CD14-positive monocyte (primary cell): Measurements from ENCODE around the gene TNNI3K. TPM values are rescaled to one million over a fixed set of nuclear protein-coding genes. Genes with fewer than 3 reads are reported as not detected.

Experiments used
- DNase-seq, 3 donors: peaks; one replicate each; pipeline ENCODE4 v3.0.0-alpha.2; 2011 to 2022
- H2AFZ ChIP-seq: 2 replicates; pipeline ENCODE4 v1.6.0; 2012; ENCODE audit warnings: mild to moderate bottlenecking, low read depth, low read length, inconsistent platforms; ENCODE audit not compliant: insufficient read depth, poor library complexity, severe bottlenecking
- H3K27ac ChIP-seq, 2 donors: 1 replicate in 1 of 2; 2 replicates in 1 of 2; pipeline ENCODE4 v1.5.1; 2012 to 2013; ENCODE audit warnings: low read length in 2 of 2, control low read depth in 1 of 2, inconsistent platforms in 1 of 2, low read depth in 1 of 2, mild to moderate bottlenecking in 1 of 2
- H3K27me3 ChIP-seq, 2 donors: one replicate each; pipeline versions ENCODE4 v1.6.0 to v1.6.1; 2011 to 2013; ENCODE audit warnings: low read length in 2 of 2; ENCODE audit not compliant: control insufficient read depth in 2 of 2, insufficient read depth in 2 of 2
- H3K36me3 ChIP-seq, 2 donors: replicated peaks in 1 of 2; 1 replicate in 1 of 2; 2 replicates in 1 of 2; pipeline versions ENCODE4 v1.5.1 to v1.6.1; 2012 to 2013; ENCODE audit warnings: low read length in 2 of 2, control low read depth in 1 of 2, inconsistent platforms in 1 of 2, mild to moderate bottlenecking in 1 of 2; ENCODE audit not compliant: insufficient read depth in 2 of 2, control insufficient read depth in 1 of 2
- H3K4me1 ChIP-seq, 2 donors: 1 replicate in 1 of 2; 2 replicates in 1 of 2; pipeline versions ENCODE4 v1.5.1 to v1.6.1; 2012 to 2013; ENCODE audit warnings: low read length in 2 of 2, control low read depth in 1 of 2, inconsistent platforms in 1 of 2, mild to moderate bottlenecking in 1 of 2, moderate library complexity in 1 of 2; ENCODE audit not compliant: insufficient read depth in 2 of 2, control insufficient read depth in 1 of 2
- H3K4me2 ChIP-seq: replicated peaks from 2 replicates; pipeline ENCODE3; 2012; ENCODE audit warnings: low read length, moderate library complexity, mild to moderate bottlenecking; ENCODE audit not compliant: poor library complexity, severe bottlenecking; ENCODE audit errors: extremely low read depth
- H3K4me3 ChIP-seq, 3 experiments: fragments of 200-600 bp in 1 of 3; sonication (generic) in 1 of 3; replicated peaks in 1 of 3; 1 replicate in 2 of 3; 2 replicates in 1 of 3; pipeline ENCODE4 v1.5.1; 2011 to 2013; ENCODE audit warnings: low read length in 3 of 3, mild to moderate bottlenecking in 3 of 3, control low read depth in 2 of 3, low read depth in 2 of 3, inconsistent platforms in 1 of 3, moderate library complexity in 1 of 3
- H3K79me2 ChIP-seq: 2 replicates; pipeline ENCODE4 v1.6.0; 2012; ENCODE audit warnings: mild to moderate bottlenecking, control low read depth, inconsistent platforms, low read length, moderate library complexity; ENCODE audit not compliant: insufficient read depth
- H3K9ac ChIP-seq: 2 replicates; pipeline ENCODE4 v1.6.0; 2017; ENCODE audit warnings: low read length, mild to moderate bottlenecking; ENCODE audit not compliant: insufficient read depth, poor library complexity, severe bottlenecking
- H3K9me3 ChIP-seq, 2 donors: replicated peaks in 1 of 2; 1 replicate in 1 of 2; 2 replicates in 1 of 2; pipeline versions ENCODE4 v1.5.1 to v1.6.1; 2012 to 2013; ENCODE audit warnings: low read length in 2 of 2, control low read depth in 1 of 2; ENCODE audit not compliant: control insufficient read depth in 1 of 2, insufficient read depth in 1 of 2
- H4K20me1 ChIP-seq: 2 replicates; pipeline ENCODE4 v1.6.0; 2012; ENCODE audit warnings: mild to moderate bottlenecking, low read length, control low read depth, moderate library complexity; ENCODE audit not compliant: insufficient read depth
- H3K27ac Mint-ChIP-seq, 7 donors: one replicate each; pipeline ENCODE4 v1.8.0; 2020; ENCODE audit warnings: mild to moderate bottlenecking in 7 of 7, mixed read lengths in 7 of 7, moderate library complexity in 6 of 7, inconsistent platforms in 2 of 7
- H3K27me3 Mint-ChIP-seq, 3 donors: one replicate each; pipeline ENCODE4 v1.8.0; 2021 to 2022; ENCODE audit warnings: low read depth in 3 of 3, mild to moderate bottlenecking in 3 of 3, mixed read lengths in 3 of 3, moderate library complexity in 3 of 3, inconsistent platforms in 1 of 3
- H3K36me3 Mint-ChIP-seq, 2 donors: one replicate each; pipeline ENCODE4 v1.8.0; 2020; ENCODE audit warnings: mixed read lengths in 2 of 2, inconsistent platforms in 1 of 2, mild to moderate bottlenecking in 1 of 2
- H3K4me1 Mint-ChIP-seq: one replicate; pipeline ENCODE4 v1.8.0; 2020; ENCODE audit warnings: mild to moderate bottlenecking, mixed read lengths
- H3K4me3 Mint-ChIP-seq, 2 donors: one replicate each; pipeline ENCODE4 v1.8.0; 2020; ENCODE audit warnings: mild to moderate bottlenecking in 2 of 2, mixed read lengths in 2 of 2, moderate library complexity in 1 of 2
- H3K9me3 Mint-ChIP-seq, 7 donors: one replicate each; pipeline ENCODE4 v1.8.0; 2020 to 2022; ENCODE audit warnings: mixed read lengths in 7 of 7, mild to moderate bottlenecking in 6 of 7, moderate library complexity in 6 of 7, inconsistent platforms in 2 of 7
- WGBS: methylation state at CpG from one replicate; pipeline ENCODE4 v1.1.5; 2013; ENCODE audit warnings: missing lambda C conversion rate; ENCODE audit not compliant: insufficient coverage; 5-methylcytosine and 5-hydroxymethylcytosine counted together
- intact Hi-C, 2 donors: fragments of 100-400 bp; cut with micrococcal nuclease; formaldehyde crosslinking; loops; one replicate each; pipeline versions ENCODE4 v1.15.0 to v1.15.1; 2023
- polyA plus RNA-seq, 3 donors: library from polyadenylated mRNA; depleted of rRNA in 1 of 3; unstranded in 2 of 3; stranded (reverse) in 1 of 3; fragments of 300-500 nt in 2 of 3; fragments of >200 nt in 1 of 3; fragmentation: Illumina TruSeq in 2 of 3; gene quantifications; 1 replicate in 2 of 3; 2 replicates in 1 of 3; pipeline ENCODE4 v1.2.3, GENCODE V29; 2012 to 2021
- TF ChIP-seq, protein P1 (sequence below): fragments of 200-600 bp; IDR thresholded peaks from one replicate; pipeline ENCODE4 v1.8.0; 2022; ENCODE audit warnings: antibody characterized with exemption, mild to moderate bottlenecking

TNNI3K gene
- polyA plus RNA-seq, 3 donors: 0.51 TPM; not detected in 2

DNA sequence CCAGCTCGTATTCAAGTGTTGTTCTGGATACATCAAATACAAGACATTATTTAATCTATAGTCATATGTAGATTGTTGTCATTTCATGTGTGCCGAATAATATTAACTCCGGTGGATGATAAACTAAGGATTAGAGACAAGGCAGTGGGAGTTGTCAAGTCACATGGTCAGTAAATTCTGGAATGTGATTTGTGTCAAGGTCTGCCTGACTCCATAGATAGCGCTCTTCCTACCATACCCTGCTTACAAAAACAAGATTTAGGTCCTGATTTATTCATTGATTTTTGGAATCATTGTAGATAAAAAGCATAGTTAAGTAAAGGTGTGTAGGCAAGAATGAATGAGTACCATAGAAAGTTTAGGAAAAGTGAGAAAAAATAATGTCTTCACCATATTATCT, 2.6 kb downstream of the TNNI3K start:
- Histone ChIP-seq H3K4me2 (no peak overlapping the region), H3K27me3 (no peaks in the 10 kb centered on the region), H3K4me1 (no peaks in the 10 kb centered on the region), H3K36me3 (no peaks in the 10 kb centered on the region), H3K27ac (no peak overlapping the region), H2AFZ (no peak overlapping the region), H3K9ac (no peak overlapping the region), H3K4me3 (no peak overlapping the region), H3K79me2 (no peaks in the 10 kb centered on the region), H3K9me3 (no peaks in the 10 kb centered on the region), H4K20me1 (no peaks in the 10 kb centered on the region)
- no CpG with 5 or more reads among the region's 4 CpGs for WGBS
- no peak overlapping the region for H3K4me3 Mint-ChIP-seq
- H3K36me3 Mint-ChIP-seq: no peaks in the 10 kb centered on the region
- no peak overlapping the region for H3K27ac Mint-ChIP-seq
- TF ChIP-seq, protein P1, sequence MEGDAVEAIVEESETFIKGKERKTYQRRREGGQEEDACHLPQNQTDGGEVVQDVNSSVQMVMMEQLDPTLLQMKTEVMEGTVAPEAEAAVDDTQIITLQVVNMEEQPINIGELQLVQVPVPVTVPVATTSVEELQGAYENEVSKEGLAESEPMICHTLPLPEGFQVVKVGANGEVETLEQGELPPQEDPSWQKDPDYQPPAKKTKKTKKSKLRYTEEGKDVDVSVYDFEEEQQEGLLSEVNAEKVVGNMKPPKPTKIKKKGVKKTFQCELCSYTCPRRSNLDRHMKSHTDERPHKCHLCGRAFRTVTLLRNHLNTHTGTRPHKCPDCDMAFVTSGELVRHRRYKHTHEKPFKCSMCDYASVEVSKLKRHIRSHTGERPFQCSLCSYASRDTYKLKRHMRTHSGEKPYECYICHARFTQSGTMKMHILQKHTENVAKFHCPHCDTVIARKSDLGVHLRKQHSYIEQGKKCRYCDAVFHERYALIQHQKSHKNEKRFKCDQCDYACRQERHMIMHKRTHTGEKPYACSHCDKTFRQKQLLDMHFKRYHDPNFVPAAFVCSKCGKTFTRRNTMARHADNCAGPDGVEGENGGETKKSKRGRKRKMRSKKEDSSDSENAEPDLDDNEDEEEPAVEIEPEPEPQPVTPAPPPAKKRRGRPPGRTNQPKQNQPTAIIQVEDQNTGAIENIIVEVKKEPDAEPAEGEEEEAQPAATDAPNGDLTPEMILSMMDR: no peak
- peaks cover 0 to 11% (median 6%) of the 10 kb centered on the region in 7 donors for H3K9me3 Mint-ChIP-seq
- intact Hi-C loops: no loop called here
- H3K27me3 Mint-ChIP-seq: peaks cover 0 to 2% (median 0%) of the 10 kb centered on the region in 3 donors
- no peaks in the 10 kb centered on the region for H3K4me1 Mint-ChIP-seq
- no peak for DNase-seq

DNA sequence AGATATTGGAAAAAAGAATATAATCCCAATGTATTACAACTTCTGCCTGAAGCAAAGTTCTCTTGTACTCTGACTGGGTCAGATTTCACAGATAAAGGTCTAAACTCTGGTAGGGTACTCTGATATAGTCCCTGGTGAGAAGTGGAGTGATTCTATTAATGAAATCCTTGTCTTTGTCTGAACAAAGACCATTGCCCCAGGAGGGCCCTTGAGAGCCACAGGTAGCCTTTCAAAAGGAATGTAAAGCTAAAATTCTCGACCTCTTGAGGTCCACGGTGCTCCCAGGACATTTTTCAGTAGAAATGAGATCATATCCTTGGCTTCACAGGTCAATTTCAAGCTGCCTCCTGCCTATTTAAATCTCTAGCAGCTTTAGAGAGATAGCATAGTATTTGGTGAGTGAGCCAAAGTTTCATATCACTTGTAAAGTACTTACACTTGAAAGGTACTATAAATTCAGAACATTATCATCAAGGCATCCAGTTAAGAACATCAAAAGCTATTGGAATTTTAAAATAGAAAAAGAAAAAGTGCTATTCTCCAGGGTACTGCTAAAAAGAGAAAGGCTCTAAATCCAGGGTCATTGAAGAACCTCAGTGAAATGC, 10.1 kb downstream of the TNNI3K start:
- no peaks in the 10 kb centered on the region for H3K27me3 ChIP-seq
- no peak overlapping the region for H3K4me3 ChIP-seq
- no peak for DNase-seq
- H2AFZ ChIP-seq: no peak overlapping the region
- peaks cover 0 to 2% (median 0%) of the 10 kb centered on the region in 3 donors for H3K27me3 Mint-ChIP-seq
- no peak overlapping the region for H3K9ac ChIP-seq
- no peak overlapping the region for H3K27ac Mint-ChIP-seq
- peaks cover 13 to 29% (median 15%) of the 10 kb centered on the region in 7 donors for H3K9me3 Mint-ChIP-seq
- no peaks in the 10 kb centered on the region for H3K36me3 ChIP-seq
- no peaks in the 10 kb centered on the region for H4K20me1 ChIP-seq
- H3K9me3 ChIP-seq: peaks cover 3 to 15% of the 10 kb centered on the region in 2 donors
- H3K4me2 ChIP-seq: no peak overlapping the region
- no peaks in the 10 kb centered on the region for H3K4me1 Mint-ChIP-seq
- intact Hi-C loops: no loop called here
- H3K4me3 Mint-ChIP-seq: no peak overlapping the region
- H3K4me1 ChIP-seq: no peaks in the 10 kb centered on the region
- TF ChIP-seq, protein P1: no peak
- H3K36me3 Mint-ChIP-seq: no peaks in the 10 kb centered on the region
- no peak overlapping the region for H3K27ac ChIP-seq
- H3K79me2 ChIP-seq: no peaks in the 10 kb centered on the region
- 8% methylated on average over 2 of the region's 2 CpGs for WGBS
